HepG2 (cell line): ENCODE data around the gene RALY. TPM values are rescaled to one million over a fixed set of nuclear protein-coding genes. Genes with fewer than 3 reads are reported as not detected.
A peak's percentile ranks its signal among the peaks of the same experiment; 100 is the strongest.

Experiments used
- ATAC-seq: fragments of 200-7000 bp; cut with Tn5 transposase; 3 replicates; pipeline ENCODE4 v1.9.1; 2020; ENCODE audit warnings: mild to moderate bottlenecking, moderate library complexity
- BruUV-seq: library from RNA; stranded (reverse); fragments of 400-500 nt; replicated peaks from 2 replicates; lab custom pipeline; 2021; lab: Mats Ljungman, UMichigan
- CTCF ChIA-PET: fragments of 300-600 bp; formaldehyde crosslinking; extraction: SDS; loops from one replicate; lab custom pipeline; 2021; ENCODE audit warnings: low total read pairs, inconsistent platforms, low intra/inter-chr PET ratio; lab: Yijun Ruan, JAX
- POLR2A ChIA-PET: fragments of 350-600 bp; sonication (Branson Sonifier 250); formaldehyde crosslinking; loops from one replicate; lab custom pipeline; 2020; ENCODE audit warnings: antibody characterized with exemption, inconsistent platforms; lab: Yijun Ruan, JAX
- DNase-seq: peaks from one replicate; pipeline ENCODE4 v3.0.0-alpha.2; 2015; ENCODE audit warnings: low spot score
- FAIRE-seq: peaks from 3 replicates; lab custom pipeline; 2011; peaks lifted over from hg19 to GRCh38; lab: Jason Lieb, UNC
- H2AFZ ChIP-seq: one replicate; pipeline ENCODE4 v1.6.1; 2011; ENCODE audit warnings: low read length, inconsistent platforms
- H3K27ac ChIP-seq: fragments of 300-600 bp; 3 replicates; pipeline ENCODE4 v1.8.0; 2011; ENCODE audit warnings: mixed run types, mild to moderate bottlenecking, mixed read lengths, low read length, inconsistent platforms; ENCODE audit not compliant: insufficient read depth; ENCODE audit errors: extremely low read length
- H3K27me3 ChIP-seq, 2 experiments: fragments of 200-600 bp in 1 of 2; 2 replicates in 1 of 2; 3 replicates in 1 of 2; pipeline versions ENCODE4 v1.6.0 to v1.8.0; 2011; ENCODE audit warnings: low read length in 2 of 2, mild to moderate bottlenecking in 2 of 2, moderate library complexity in 2 of 2, inconsistent platforms in 1 of 2; ENCODE audit not compliant: insufficient read depth in 2 of 2, control insufficient read depth in 1 of 2
- H3K36me3 ChIP-seq, 2 experiments: fragments of 200-600 bp in 1 of 2; replicated peaks in 1 of 2; 2 replicates in 1 of 2; 3 replicates in 1 of 2; pipeline versions ENCODE4 v1.5.1 to v1.8.0; 2011; ENCODE audit warnings: low read length in 2 of 2, inconsistent platforms in 1 of 2; ENCODE audit not compliant: insufficient read depth in 2 of 2, control insufficient read depth in 1 of 2
- H3K4me1 ChIP-seq: 2 replicates; pipeline ENCODE4 v1.5.1; 2012; ENCODE audit warnings: low read length, inconsistent platforms; ENCODE audit not compliant: insufficient read depth
- H3K4me2 ChIP-seq: 2 replicates; pipeline ENCODE4 v1.6.0; 2011; ENCODE audit warnings: low read depth, low read length, inconsistent platforms
- H3K4me3 ChIP-seq, 3 experiments: fragments of 200-600 bp in 1 of 3; sonication (generic), shearing (Covaris generic) in 1 of 3; replicated peaks in 1 of 3; 2 replicates each; pipeline ENCODE4 v1.5.1; 2011 to 2016; ENCODE audit warnings: low read length in 3 of 3, inconsistent platforms in 2 of 3, low read depth in 2 of 3, mild to moderate bottlenecking in 2 of 3, control low read depth in 1 of 3, mixed read lengths in 1 of 3; ENCODE audit not compliant: insufficient read depth in 1 of 3
- H3K79me2 ChIP-seq: one replicate; pipeline ENCODE4 v1.6.1; 2011; ENCODE audit warnings: low read length, inconsistent platforms; ENCODE audit not compliant: insufficient read depth
- H3K9ac ChIP-seq: 2 replicates; pipeline ENCODE4 v1.6.0; 2011; ENCODE audit warnings: mild to moderate bottlenecking, low read depth, low read length, inconsistent platforms; ENCODE audit not compliant: insufficient read depth
- H3K9me3 ChIP-seq: 2 replicates; pipeline ENCODE4 v1.5.1; 2012; ENCODE audit warnings: mild to moderate bottlenecking, low read length
- H4K20me1 ChIP-seq: 2 replicates; pipeline ENCODE4 v1.6.0; 2011; ENCODE audit warnings: inconsistent platforms, mild to moderate bottlenecking, low read length, moderate library complexity; ENCODE audit not compliant: insufficient read depth
- BRCA1 ChIP-seq: sonication (generic); formaldehyde crosslinking; IDR thresholded peaks from 2 replicates; pipeline ENCODE4 v1.4.0; 2020; ENCODE audit warnings: missing genetic modification reagents
- GPN1 ChIP-seq: sonication (generic); formaldehyde crosslinking; IDR thresholded peaks from 2 replicates; pipeline ENCODE4 v1.5.1; 2020; ENCODE audit warnings: missing genetic modification reagents, borderline replicate concordance
- HES4 ChIP-seq: sonication (generic); formaldehyde crosslinking; IDR thresholded peaks from 2 replicates; pipeline ENCODE4 v1.9.0; 2021; ENCODE audit warnings: mild to moderate bottlenecking, missing genetic modification reagents, borderline replicate concordance
- NAIF1 ChIP-seq: sonication (generic); formaldehyde crosslinking; IDR thresholded peaks from 2 replicates; pipeline ENCODE4 v1.5.0; 2020; ENCODE audit warnings: mild to moderate bottlenecking, missing genetic modification reagents, borderline replicate concordance
- NR3C1 ChIP-seq: sonication (generic); formaldehyde crosslinking; IDR thresholded peaks from 2 replicates; pipeline ENCODE4 v1.4.0; 2020; ENCODE audit warnings: missing genetic modification reagents
- ZNF205 ChIP-seq: IDR thresholded peaks from 2 replicates; pipeline ENCODE4 v1.6.1; 2018; ENCODE audit warnings: missing biosample characterization, missing genetic modification reagents
- ZSCAN29 ChIP-seq: sonication (generic); formaldehyde crosslinking; conservative IDR thresholded peaks from 2 replicates; pipeline ENCODE4 v1.4.0; 2020; ENCODE audit warnings: mild to moderate bottlenecking, missing genetic modification reagents
- WGBS: methylation state at CpG from one replicate; pipeline ENCODE4 v1.1.6; 2017; ENCODE audit warnings: low lambda C conversion rate; 5-methylcytosine and 5-hydroxymethylcytosine counted together
- in situ Hi-C: cut with HindIII; loops from 2 replicates; pipeline ENCODE4 v1.10.0; 2017; ENCODE audit warnings: low pct_unique_long_range_greater_than_20kb; ENCODE audit not compliant: extremely low pct_ligation_motif_present
- intact Hi-C: fragments of 100-400 bp; cut with micrococcal nuclease; formaldehyde crosslinking; loops from one replicate; pipeline ENCODE4 v1.10.0; 2022; ENCODE audit not compliant: unreplicated experiment
- polyA plus RNA-seq, 8 experiments: library from polyadenylated mRNA; depleted of rRNA in 3 of 8; stranded (reverse) in 7 of 8; unstranded in 1 of 8; fragments of >200 nt; fragmentation: Illumina TruSeq in 4 of 8; extraction: Trizol in 4 of 8; gene quantifications; 2 replicates each; pipeline versions ENCODE4 v1.2.1 to v1.2.3, GENCODE V29; 2011 to 2016; ENCODE audit warnings: low read depth in 4 of 8, missing spikeins in 1 of 8, mixed read lengths in 1 of 8; ENCODE audit not compliant: insufficient read depth in 1 of 8
- total RNA-seq, 5 experiments: library from RNA; depleted of rRNA; stranded (reverse); fragments of >200 nt; fragmentation: Illumina TruSeq; extraction: Trizol; gene quantifications; 2 replicates each; pipeline ENCODE4 v1.2.3, GENCODE V29; 2016; ENCODE audit warnings: low read depth in 1 of 5
- TF ChIP-seq, protein P1 (sequence below): sonication (generic); formaldehyde crosslinking; IDR thresholded peaks from 2 replicates; pipeline ENCODE4 v1.4.0; 2020; ENCODE audit warnings: missing genetic modification reagents, mild to moderate bottlenecking, borderline replicate concordance
- TF ChIP-seq, protein P2 (sequence below): sonication (generic); formaldehyde crosslinking; IDR thresholded peaks from 2 replicates; pipeline ENCODE4 v1.4.0; 2020; ENCODE audit warnings: missing genetic modification reagents, borderline replicate concordance
- TF ChIP-seq, protein P3 (sequence below): sonication (generic); formaldehyde crosslinking; IDR thresholded peaks from 2 replicates; pipeline ENCODE4 v1.8.1; 2022; ENCODE audit warnings: low read depth, mild to moderate bottlenecking, missing genetic modification reagents
- TF ChIP-seq, protein P4 (sequence below): sonication (generic); formaldehyde crosslinking; IDR thresholded peaks from 2 replicates; pipeline ENCODE4 v1.5.1; 2020; ENCODE audit warnings: missing genetic modification reagents, mild to moderate bottlenecking, borderline replicate concordance

The RALY gene
- total and polyA plus RNA-seq, 2 of the 13 experiments (the other 11 are each of a cell fraction or from before 2014, with no cell fraction given), result 178 to 186 TPM

DNA sequence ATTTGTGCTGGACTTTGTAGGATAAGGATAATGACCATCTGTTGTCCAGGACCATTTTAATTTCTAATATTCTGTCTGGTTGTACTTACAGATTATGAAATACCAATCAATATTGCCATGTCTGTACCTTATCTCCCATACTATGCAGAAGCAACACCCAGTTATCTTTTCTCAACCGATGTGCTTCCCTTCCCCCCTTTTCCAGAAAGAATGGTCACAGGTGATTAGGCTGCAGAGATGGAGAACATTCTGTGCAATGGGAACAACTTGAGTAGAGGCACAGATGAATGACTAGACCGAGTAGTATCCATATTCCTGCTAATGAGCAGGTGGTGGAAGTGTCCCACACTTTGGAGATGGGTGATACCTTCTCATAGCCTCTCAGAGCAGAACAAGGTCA, 10.5 kb downstream of the RALY start (continued):
- TF ChIP-seq HES4 (CRISPR knock-in tag), result no peak
- TF ChIP-seq, protein P1, sequence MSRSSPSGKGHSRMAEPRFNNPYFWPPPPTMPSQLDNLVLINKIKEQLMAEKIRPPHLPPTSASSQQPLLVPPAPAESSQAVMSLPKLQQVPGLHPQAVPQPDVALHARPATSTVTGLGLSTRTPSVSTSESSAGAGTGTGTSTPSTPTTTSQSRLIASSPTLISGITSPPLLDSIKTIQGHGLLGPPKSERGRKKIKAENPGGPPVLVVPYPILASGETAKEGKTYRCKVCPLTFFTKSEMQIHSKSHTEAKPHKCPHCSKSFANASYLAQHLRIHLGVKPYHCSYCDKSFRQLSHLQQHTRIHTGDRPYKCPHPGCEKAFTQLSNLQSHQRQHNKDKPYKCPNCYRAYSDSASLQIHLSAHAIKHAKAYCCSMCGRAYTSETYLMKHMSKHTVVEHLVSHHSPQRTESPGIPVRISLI (CRISPR knock-in tag), result no peak
- TF ChIP-seq, protein P2, sequence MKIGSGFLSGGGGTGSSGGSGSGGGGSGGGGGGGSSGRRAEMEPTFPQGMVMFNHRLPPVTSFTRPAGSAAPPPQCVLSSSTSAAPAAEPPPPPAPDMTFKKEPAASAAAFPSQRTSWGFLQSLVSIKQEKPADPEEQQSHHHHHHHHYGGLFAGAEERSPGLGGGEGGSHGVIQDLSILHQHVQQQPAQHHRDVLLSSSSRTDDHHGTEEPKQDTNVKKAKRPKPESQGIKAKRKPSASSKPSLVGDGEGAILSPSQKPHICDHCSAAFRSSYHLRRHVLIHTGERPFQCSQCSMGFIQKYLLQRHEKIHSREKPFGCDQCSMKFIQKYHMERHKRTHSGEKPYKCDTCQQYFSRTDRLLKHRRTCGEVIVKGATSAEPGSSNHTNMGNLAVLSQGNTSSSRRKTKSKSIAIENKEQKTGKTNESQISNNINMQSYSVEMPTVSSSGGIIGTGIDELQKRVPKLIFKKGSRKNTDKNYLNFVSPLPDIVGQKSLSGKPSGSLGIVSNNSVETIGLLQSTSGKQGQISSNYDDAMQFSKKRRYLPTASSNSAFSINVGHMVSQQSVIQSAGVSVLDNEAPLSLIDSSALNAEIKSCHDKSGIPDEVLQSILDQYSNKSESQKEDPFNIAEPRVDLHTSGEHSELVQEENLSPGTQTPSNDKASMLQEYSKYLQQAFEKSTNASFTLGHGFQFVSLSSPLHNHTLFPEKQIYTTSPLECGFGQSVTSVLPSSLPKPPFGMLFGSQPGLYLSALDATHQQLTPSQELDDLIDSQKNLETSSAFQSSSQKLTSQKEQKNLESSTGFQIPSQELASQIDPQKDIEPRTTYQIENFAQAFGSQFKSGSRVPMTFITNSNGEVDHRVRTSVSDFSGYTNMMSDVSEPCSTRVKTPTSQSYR (CRISPR knock-in tag), result peak; percentile 79

DNA sequence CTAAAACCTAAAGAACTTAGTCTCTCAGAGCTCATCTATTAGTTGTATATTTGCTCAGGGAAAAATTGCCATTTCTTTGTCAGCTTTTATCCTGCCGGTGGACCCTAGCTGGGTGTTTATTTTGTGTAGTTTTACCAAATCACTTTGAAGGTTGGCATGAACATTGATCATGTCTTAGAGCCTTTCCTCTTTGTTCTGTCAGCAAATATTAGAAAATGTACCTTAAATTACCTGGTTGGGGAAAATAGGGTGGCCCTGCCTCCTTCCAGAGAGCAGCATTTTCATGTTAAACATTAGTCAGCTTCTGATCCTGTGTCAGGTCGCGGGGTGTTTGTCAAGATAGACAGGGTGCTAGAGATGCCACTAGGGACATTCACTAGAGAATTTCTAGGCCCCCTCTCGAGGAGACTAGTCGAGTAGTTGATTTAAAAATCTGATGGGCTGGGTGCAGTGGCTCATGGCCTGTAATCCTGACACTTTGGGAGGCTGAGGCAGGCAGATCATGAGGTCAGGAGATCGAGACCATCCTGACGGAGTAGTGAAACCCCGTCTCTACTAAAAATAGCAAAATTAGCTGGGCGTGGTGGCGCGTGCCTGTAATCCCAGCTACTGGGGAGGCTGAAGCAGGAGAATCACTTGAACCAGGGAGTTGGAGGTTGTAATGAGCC, 11.2 kb downstream of the RALY start:
- intact Hi-C loops, result loop anchor here (1.0 kb wide), 1 partner anchor 12 kb away; the partner anchor contains the start of gene RALY
- no TSS peak for BruUV-seq
- Histone ChIP-seq H3K27ac (peak overlapping the region; percentile 84), H3K79me2 (peaks cover 89% of the 10 kb centered on the region), H3K4me3 (peak overlapping the region; percentile 24 to 57 (median 32)), H3K4me1 (peaks cover 98% of the 10 kb centered on the region), H4K20me1 (peaks cover 28% of the 10 kb centered on the region), H3K4me2 (peak overlapping the region; percentile 79), H3K36me3 (no peaks in the 10 kb centered on the region), H3K9ac (peak overlapping the region; percentile 59), H3K9me3 (no peaks in the 10 kb centered on the region), H2AFZ (no peak overlapping the region), H3K27me3 (no peaks in the 10 kb centered on the region)
- 10% methylated on average over 11 of the region's 11 CpGs for WGBS
- in situ Hi-C loops, result no loop called here
- DNase-seq, result peak; percentile 99
- peak; percentile 87 for ATAC-seq
- FAIRE-seq, result peak; percentile 98
- ChIA-PET POLR2A (interaction anchor here (0.8 to 12.7 kb wide), 7 partner anchors 8 to 107 kb away, joined by 3 to 315 read pairs (median 6); partner anchors contain the start of genes EIF2S2 and RALY), CTCF (interaction anchor here (1.2 kb wide), 1 partner anchor 18 kb away, joined by 3 read pairs; no protein-coding TSS in a partner anchor)
- peak; percentile 44; the same call in 1 of the 2 replicates for TF ChIP-seq ZSCAN29 (CRISPR knock-in tag)
- TF ChIP-seq GPN1 (CRISPR knock-in tag), result no peak
- TF ChIP-seq, protein P3, sequence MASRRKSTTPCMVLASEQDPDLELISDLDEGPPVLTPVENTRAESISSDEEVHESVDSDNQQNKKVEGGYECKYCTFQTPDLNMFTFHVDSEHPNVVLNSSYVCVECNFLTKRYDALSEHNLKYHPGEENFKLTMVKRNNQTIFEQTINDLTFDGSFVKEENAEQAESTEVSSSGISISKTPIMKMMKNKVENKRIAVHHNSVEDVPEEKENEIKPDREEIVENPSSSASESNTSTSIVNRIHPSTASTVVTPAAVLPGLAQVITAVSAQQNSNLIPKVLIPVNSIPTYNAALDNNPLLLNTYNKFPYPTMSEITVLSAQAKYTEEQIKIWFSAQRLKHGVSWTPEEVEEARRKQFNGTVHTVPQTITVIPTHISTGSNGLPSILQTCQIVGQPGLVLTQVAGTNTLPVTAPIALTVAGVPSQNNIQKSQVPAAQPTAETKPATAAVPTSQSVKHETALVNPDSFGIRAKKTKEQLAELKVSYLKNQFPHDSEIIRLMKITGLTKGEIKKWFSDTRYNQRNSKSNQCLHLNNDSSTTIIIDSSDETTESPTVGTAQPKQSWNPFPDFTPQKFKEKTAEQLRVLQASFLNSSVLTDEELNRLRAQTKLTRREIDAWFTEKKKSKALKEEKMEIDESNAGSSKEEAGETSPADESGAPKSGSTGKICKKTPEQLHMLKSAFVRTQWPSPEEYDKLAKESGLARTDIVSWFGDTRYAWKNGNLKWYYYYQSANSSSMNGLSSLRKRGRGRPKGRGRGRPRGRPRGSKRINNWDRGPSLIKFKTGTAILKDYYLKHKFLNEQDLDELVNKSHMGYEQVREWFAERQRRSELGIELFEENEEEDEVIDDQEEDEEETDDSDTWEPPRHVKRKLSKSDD (CRISPR knock-in tag), result no peak
- peak; percentile 76; the same call in 1 of the 2 replicates for TF ChIP-seq ZNF205 (CRISPR knock-in tag)
- no peak for TF ChIP-seq NR3C1
- no peak for TF ChIP-seq BRCA1 (CRISPR knock-in tag)
- 0 out of 2 replicates have a peak, but pooled peaks have one; percentile 62 for TF ChIP-seq NAIF1 (CRISPR knock-in tag)
- TF ChIP-seq, protein P4, sequence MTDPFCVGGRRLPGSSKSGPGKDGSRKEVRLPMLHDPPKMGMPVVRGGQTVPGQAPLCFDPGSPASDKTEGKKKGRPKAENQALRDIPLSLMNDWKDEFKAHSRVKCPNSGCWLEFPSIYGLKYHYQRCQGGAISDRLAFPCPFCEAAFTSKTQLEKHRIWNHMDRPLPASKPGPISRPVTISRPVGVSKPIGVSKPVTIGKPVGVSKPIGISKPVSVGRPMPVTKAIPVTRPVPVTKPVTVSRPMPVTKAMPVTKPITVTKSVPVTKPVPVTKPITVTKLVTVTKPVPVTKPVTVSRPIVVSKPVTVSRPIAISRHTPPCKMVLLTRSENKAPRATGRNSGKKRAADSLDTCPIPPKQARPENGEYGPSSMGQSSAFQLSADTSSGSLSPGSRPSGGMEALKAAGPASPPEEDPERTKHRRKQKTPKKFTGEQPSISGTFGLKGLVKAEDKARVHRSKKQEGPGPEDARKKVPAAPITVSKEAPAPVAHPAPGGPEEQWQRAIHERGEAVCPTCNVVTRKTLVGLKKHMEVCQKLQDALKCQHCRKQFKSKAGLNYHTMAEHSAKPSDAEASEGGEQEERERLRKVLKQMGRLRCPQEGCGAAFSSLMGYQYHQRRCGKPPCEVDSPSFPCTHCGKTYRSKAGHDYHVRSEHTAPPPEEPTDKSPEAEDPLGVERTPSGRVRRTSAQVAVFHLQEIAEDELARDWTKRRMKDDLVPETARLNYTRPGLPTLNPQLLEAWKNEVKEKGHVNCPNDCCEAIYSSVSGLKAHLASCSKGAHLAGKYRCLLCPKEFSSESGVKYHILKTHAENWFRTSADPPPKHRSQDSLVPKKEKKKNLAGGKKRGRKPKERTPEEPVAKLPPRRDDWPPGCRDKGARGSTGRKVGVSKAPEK (CRISPR knock-in tag), result no peak
